Stimulated activated CD4-positive, alpha-beta T cell treated with anti-CD3 and anti-CD28 coated beads, Interleukin-1b, Interleukin-23, amount 100 ng/mL, for 24 hours (primary cell): Measurements from ENCODE around the gene VEPH1.
"Not testable (repeated sequence)": the region's sequence is repeated elsewhere in the genome, so short reads cannot be mapped to it uniquely, and the experiment has no call there.

Source experiments
- DNase-seq, 4 experiments: peaks; one replicate each; pipeline ENCODE4 v3.0.0-alpha.2; 2020; ENCODE audit warnings: low read depth in 4 of 4, low spot score in 1 of 4

VEPH1 gene

DNA sequence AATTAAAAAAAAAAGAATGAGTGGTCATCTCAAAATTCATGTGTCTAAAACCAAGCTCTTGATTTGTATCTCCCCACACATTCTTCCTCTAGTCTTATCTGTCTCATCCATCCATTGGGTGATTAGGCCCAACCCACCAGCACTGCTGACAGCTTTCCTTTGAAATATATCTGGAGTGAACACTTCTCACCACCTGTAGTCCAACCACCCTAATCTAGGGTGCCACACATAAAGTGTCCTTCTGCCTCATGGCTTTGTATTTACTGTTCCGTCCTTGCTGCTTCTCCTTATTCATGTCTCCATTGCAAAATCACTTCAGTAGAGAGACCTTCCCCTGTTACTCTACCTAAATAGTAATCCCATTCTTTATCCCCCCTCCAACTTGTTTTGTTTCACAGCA, 149.0 kb downstream of the VEPH1 start:
- no peak for DNase-seq

DNA sequence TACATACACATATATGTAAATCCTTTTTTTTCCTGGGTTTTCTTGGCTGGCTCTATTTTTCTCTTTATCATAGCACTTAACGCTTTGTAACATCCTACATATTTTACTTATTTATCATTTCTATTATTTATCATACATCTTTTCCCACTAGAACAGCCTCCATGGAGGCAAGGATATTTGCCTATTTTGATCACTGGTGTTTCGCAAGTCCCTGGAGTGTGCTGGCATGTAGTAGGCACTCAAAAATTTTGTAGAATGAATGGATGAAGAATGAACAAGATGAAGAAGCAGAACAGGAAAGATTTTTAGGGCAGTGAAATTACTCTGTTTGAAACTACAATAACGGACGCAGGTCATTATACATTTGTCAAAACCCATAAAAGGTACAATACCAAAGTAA, 149.6 kb downstream of the VEPH1 start:
- DNase-seq = no peak

DNA sequence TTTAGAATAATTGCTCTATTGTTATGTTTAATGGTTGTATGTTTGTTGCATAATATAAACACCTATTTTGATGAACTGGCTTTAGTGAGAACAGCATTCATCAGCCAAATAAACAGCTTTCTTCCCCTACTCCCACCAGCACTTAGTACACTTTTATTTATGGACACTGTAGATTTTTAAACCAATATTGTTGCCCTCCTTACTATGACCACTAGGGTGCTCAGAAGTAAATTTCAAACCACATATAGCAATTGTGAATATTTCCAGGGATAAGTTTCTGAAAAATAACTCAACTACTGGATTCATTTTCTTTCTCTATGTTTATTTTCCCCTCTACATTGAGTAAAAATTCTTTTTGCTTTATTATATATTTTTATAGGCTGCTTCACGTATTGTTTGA, 151.2 kb downstream of the VEPH1 start:
- DNase-seq = no peak

DNA sequence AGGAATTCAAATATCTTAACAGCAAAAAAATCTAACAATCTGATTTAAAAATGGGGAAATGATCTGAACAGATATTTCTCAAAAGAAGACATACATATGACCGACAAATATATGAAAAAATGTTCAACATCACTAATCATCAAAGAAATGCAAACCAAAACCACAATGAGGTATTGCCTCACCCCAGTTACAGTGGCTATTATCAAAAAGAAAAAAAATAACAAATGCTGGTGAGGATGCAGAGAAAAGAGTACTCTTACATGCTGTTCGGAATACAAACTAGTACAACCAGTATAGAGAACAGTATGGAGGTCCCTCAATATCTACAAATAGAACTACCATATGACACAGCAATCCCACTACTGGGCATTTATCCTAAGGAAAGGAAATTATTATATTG, 152.6 kb downstream of the VEPH1 start:
- not testable (repeated sequence) for DNase-seq

DNA sequence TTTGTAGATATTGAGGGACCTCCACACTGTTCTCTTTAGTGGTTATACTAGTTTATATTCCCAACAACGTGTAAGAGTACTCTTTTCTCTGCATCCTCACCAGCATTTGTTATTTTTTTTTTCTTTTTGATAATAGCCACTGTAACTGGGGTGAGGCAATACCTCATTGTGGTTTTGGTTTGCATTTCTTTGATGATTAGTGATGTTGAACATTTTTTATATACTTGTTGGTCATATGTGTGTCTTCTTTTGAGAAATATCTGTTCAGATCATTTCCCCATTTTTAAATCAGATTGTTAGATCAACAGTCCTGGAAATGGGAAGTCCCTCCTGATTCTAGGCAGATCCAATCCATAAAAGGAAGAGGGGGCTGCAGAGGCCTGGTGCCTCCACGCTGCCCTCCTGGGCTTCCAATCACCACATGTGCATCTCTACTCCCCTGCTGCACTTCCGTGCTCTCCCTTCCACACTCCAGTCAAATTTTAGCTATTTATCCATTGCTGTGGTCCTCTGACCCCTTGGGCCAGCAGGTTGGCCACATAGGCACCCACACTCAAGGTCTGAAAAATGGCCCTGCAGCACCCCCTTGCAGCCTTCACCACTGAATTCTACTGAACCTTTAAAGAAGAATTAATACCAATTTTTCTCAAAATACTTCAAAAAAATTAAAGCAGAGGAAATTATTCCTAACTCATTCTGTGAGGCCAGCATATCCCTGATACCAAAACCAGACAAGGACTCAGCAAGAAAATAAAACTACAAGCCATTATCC, 154.7 kb downstream of the VEPH1 start:
- DNase-seq = not testable (repeated sequence)

DNA sequence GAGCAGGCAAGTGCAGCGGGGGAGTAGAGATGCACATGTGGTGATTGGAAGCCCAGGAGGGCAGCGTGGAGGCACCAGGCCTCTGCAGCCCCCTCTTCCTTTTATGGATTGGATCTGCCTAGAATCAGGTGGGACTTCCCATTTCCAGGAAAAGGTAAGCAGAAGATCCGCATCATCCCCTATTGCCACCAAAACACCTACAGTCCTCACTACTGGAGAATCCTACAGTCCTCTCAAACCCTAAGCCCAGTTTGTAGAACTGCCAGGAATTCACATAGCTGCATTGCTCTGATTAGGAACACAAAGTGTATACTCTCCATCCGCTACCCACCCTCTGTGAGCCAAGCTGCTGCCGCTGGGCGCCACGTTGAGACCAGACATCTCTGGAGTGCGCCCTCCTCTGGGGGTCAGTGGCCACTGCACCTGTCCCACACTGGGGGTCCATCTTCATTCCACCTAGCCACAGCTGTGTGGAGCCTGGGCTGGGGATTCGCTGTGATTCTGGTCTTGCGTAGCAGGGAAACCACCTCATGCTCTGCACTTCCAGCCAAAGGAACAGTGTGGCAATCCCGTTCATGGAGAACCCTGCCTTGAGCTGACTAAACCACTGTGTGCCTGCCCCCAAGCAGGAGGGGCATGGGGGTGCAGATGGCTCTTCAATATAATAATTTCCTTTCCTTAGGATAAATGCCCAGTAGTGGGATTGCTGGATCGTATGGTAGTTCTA, 155.5 kb downstream of the VEPH1 start:
- no peak for DNase-seq

DNA sequence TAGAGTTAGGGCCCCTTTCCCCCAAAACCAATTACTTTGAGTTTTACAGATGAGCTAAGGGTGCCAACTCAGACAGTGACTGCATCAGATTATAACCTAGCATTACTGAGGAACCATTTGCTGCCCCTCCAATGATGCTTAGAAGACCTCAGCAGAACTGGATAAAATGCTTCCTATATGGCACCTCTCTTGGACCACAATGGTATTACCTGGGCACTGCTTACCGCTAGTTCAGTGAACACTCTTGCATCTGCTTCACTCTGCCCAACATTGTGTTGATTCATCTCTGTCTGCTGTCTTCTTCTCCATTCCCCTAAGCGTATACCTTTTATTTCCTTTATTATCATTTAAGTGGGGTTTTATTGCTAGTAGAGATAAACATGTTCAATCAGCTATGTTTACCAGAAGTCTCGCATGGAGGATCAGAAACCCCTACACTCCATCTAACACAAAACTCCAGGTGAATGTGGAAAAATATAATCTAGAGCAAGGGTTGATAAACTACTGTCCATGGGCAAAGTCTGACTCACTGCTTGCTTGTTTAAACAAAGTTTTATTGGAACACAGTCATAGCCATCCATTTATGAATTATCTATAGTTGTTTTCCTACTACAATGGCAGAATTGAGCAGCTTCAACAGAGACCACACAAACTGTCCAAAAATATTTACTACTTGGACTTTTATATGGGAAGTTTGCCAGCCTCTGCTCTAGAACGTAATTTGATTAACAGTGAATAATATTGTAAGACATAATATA, 166.8 kb downstream of the VEPH1 start:
- no peak for DNase-seq

DNA sequence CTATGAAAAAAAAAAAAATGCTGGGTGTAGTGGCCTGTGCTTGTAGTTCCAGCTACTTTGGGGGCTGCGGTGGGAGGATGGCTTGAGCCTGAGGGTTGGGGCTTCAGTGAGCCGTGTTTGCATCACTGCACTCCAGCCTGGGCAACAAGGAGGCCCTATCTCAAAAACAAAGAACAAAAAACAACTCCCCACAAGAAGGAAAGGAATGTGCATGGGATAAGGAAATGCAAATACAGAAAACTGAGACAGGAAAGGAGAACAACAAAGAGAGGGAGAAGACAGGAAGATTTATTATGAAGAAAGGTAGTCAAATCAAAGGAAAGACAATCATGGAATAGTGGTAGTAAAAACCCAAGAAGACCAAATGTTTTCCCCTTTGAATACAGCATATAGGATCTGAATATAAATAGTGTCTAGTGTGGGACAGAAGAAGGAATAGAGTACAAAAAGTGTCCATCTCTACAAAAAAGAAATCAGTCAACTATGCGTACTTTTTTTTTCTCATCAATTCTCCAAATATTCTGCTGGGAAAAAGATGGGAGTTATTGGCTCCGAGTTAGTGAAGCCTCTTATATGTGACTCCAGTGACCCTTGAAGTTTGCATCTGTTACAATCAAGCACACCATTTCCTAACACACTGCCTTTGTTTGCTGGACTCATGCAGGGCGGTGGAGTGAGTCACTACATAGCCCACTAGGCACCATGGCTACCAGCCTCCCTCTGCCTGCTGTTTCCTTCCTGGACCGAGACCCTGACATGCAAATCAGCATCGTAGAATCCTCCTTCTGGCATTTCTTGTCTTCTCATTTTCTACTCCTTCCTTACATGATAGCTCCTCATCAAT, 167.8 kb downstream of the VEPH1 start:
- DNase-seq = no peak

DNA sequence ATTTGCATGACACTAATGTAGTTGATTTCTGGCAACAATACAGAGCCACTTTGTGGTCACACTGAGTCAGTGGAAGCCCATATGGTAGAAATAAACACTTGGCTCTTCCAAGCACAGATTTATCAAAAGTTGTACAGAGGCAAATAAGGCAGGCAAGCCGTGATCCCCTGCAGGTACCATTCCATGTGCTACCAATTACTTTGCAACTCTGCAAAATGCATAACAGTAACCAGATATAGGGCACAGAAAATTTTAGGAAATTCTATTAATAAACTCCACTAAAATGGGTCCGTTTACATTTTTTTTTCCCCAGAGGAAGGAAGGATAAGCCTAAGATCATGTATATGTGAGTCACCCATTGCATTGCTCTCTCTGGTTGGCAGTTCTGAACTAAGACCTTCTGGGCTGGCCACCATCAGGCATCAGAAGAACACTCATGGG, 169.6 kb downstream of the VEPH1 start:
- DNase-seq = no peak

DNA sequence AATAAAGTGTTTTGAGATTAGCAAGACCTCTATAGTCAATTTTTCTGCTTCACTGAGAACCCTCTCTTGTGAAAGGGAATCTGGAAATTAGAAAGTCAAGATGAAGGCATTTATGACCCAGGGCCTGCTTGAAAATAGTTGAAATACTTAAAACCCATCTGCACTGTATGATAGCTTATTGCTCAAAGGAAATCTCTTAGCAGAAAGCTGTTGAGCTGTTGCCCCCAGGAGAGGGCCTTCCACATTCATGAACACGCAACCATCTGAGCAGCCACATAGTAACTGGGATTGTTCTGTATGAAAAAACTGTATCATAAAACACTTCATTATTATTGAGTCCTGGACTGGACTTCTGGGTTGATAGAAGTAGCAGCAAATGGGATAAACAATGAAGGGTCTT, 173.0 kb downstream of the VEPH1 start:
- DNase-seq = no peak

DNA sequence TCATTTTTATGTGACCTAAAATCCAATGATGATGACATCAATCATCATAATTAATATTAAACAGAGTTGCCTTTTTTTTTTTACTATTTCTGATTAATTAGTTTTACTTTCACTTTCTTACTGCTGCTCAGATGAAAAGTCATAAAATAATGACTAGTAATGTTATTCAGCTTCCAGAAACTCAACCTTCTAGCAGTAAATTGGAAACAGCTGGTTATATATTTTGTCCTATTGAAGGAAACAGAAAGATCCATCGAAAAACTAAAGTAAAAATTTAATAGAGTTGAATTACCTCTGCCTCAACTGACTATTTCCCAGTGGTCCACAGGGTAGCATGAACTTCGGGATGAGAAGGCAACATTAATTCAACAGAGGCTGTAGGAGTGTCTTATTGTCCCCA, 173.7 kb downstream of the VEPH1 start:
- DNase-seq = no peak

DNA sequence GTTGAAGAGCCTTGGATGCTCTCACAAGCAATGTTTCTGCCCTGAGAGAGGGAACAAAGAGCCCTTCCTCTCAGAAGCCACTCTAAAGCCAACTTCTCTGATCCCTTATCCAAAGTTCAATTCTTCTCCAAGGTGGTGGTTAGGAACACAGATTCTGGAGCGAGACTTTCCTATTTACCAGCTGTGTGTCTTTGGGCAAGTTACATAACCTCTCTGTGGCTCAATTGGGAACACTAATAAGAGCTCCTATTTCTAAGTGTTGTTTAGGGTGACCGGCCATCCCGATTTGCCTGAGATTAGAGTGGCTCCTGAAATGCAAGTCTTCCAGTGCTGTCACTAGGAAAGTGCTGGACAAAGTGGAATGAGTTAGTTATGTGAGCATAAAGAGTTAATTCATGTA, 175.4 kb downstream of the VEPH1 start:
- DNase-seq = no peak

DNA sequence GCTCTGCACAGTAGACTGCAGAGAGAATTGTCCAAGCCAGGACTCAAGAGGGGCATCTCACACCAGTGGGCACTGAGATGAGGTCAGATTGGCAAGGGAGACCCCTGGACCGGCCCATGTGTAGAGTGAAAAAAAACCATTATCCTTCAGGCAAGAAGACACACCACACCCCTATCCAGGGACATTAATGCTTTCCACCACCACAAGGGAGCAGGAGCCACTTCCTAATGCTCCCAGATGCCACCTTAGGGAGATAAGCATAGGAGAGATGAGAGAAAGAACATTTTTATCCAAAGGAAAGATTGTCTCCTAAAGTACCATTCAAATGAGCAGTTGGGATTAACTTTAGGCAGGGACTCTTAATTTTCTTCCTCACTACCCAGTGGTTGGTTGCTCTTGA, 176.2 kb downstream of the VEPH1 start:
- DNase-seq = no peak

DNA sequence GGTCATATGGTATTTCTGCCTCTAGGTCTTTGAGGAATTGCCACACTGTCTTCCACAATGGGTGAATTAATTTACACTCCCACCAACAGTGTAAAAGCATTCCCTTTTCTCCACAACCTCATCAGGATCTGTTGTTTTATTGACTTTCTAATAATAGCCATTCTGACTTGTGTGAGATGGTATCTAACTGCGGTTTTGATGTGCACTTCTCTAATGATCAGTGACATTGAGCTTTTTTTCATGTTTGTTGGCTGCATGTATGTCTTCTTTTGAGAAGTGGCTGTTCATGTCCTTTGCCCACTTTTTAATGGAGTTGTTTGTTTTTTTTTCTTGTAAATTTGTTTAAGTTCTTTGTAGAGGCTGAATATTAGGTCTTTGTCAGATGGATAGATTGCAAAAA, 178.3 kb downstream of the VEPH1 start:
- not testable (repeated sequence) for DNase-seq

DNA sequence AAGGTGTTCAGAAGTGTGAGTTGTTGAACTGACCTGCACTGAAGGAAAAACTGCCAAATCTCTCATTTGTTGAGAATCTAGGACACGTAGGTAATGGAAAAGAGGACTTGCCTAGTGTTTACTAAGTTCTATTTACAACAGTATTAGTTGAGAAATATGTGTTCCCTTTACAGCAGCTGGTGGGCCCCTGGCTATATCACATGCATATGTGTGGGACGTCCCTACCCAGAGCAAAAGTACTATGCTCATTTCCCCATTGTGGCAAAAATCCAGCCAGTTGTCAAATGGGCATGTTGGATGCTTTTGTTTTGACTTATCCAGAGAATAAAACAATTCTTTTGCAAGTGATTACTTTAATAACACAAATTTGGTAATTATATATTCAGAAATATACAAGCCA, 179.9 kb downstream of the VEPH1 start:
- DNase-seq = no peak

DNA sequence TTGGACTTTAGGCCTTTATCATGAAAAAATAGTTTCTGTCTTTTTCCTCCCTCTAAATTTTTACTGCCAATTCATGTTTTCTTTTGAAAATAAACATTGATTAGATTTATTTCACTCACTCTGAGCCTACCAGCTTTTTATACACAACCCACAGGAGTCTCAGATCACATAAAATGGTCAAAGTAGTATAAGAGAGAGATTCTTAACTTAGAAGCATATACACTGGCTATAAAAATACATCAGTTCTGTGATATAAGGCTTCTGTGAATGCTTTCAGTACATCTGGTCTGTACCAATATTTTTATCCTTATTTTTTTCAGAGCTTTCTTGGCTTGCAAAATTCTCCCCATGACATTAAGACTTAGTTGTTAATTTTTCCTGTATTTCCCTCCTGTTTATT, 183.5 kb downstream of the VEPH1 start:
- no peak for DNase-seq

DNA sequence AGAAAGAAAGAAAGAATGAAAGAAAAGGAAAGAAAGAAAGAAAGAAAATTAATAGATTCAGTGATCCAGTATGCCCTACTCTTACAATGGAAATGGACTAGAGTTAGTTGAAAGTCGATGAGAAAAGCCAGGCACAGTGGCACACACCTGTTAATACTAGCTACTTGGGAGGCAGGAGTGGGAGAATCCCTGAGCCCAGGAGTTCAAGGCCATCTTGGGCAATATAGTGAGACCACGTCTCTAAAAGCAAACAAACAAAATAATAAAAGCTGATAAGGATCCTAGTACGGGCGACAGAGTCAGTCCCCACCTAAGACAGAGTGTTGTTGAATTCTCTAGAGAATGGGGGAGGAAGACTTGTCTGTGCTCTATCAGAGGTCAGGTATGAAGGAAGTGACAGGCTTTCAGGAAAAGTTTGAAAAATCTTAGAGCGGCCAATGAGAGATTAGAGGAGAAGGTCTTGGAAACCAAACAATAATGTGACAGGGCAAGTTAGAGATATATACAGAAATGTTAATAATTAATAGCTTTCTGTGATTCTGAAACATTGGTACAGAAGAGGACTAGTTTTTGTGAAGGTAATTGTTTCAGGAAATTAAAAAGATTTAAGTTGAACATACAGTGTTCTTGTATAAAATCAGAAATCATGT, 184.5 kb downstream of the VEPH1 start:
- DNase-seq = no peak

DNA sequence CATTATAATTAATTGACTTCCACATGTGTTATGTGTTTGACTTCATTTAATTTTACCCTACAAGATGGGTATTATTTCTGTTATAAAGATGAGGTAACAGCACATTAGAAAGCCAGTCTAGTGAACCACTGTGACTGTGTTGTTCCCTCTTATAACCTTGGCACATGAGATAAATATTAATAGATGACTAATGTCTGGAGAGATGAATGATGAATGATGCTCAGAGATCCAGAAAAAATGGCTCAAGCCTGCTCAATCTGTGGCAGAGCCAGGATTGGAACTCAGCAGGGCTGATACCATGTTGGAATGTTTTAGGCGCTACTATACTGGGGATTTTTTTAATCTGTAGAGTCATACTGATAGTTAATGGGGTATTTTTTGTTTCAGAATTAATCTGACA, 185.3 kb downstream of the VEPH1 start:
- DNase-seq = no peak

DNA sequence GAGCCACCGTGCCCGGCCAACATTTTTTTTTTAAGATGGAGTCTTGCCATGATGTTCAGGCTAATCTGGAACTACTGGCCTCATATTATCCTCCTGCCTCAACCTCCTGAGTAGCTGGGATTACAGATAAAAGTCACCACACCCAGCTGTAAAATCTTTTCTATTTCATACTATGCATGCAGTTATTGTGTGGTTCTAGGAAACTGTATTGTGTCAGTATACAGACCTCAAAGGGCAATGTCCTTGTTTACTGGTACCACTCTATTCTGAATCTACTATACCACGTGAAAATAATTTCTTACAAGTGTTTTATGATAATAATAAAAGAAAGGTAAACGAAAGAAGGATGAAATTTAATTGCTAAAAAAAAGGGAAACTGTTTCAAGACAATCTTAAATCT, 190.0 kb downstream of the VEPH1 start:
- DNase-seq = no peak

DNA sequence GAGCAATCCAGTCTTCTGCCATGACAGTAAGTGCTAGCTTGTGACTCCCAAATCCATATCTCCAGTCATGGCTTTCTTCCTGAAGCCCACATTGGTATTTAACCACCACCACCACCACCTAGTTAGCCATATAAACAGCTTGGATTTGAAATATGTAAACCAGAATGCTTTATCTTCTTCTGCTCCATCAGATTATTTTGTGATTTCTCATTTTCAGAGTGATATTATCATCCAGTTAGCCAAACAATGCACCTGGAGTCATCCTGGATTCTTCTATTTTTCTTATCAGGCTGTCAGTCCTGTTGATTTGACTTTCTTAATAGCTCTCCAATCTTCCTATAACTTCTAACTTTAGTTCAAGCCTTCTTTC, 190.9 kb downstream of the VEPH1 start:
- no peak for DNase-seq
